Frontal cortex (tissue), 4 donors: ENCODE results near the gene NOLC1. TPM values are rescaled to one million over a fixed set of nuclear protein-coding genes. Genes with fewer than 3 reads are reported as not detected.

Source experiments
- DNase-seq, 2 donors: peaks; one replicate each; pipeline ENCODE4 v3.0.0; 2012; ENCODE audit warnings: low spot score in 2 of 2
- FAIRE-seq: peaks from 2 replicates; lab custom pipeline; 2012; peaks lifted over from hg19 to GRCh38; lab: Jason Lieb, UNC
- total RNA-seq: library from RNA; depleted of rRNA; stranded (reverse); fragments of >200 nt; gene quantifications from one replicate; pipeline ENCODE4 v1.2.3, GENCODE V29; 2014
- donor health status: control.
- donor health status: control.
- donor health status: control.

The NOLC1 gene
- total RNA-seq, 1 donor from 2014 or later = 40.8 TPM

- FAIRE-seq = no peak
- DNase-seq = no peak
Measured at GRCh38 chr10:102195296-102195870, 43.2 kb downstream of the NOLC1 start.

GRCh38 chr10:102196893-102197292 is 44.7 kb downstream of the NOLC1 start:
- FAIRE-seq (no peak), DNase-seq (no peak)

- DNase-seq (no peak), FAIRE-seq (no peak)
Measured at GRCh38 chr10:102198027-102198426, 45.8 kb downstream of the NOLC1 start.

GRCh38 chr10:102200751-102201640 is 48.8 kb downstream of the NOLC1 start:
- DNase-seq = no peak
- no peak for FAIRE-seq

- no peak for DNase-seq
- FAIRE-seq = no peak
Measured at GRCh38 chr10:102202386-102202785, 50.2 kb downstream of the NOLC1 start.

GRCh38 chr10:102208311-102209035 is 56.3 kb downstream of the NOLC1 start:
- FAIRE-seq (no peak), DNase-seq (no peak)

GRCh38 chr10:102211615-102212299 is 59.6 kb downstream of the NOLC1 start:
- no peak for FAIRE-seq
- DNase-seq = no peak

Other genes starting within 250 kb of the NOLC1 start
- gene ARMH3, start 96.2 kb upstream of the NOLC1 start, total RNA-seq = 23.2 TPM
- 21.2 TPM for gene HPS6, start 87.0 kb upstream of the NOLC1 start, total RNA-seq
- gene LDB1, start 32.0 kb upstream of the NOLC1 start, total RNA-seq = 94.2 TPM
- 8.6 TPM for gene PPRC1, start 19.3 kb upstream of the NOLC1 start, total RNA-seq
- not detected for gene ELOVL3, start 73.9 kb downstream of the NOLC1 start, total RNA-seq
- gene PITX3, start 89.1 kb downstream of the NOLC1 start, total RNA-seq = not detected
- gene GBF1, start 93.1 kb downstream of the NOLC1 start, total RNA-seq = 14.7 TPM
- 0.41 TPM for gene NFKB2, start 243.3 kb downstream of the NOLC1 start, total RNA-seq